PFSK-1 (cell line): ENCODE measurements around the gene GDI1.

Source experiments
- FOXP2 ChIP-seq: optimal IDR thresholded peaks from 2 replicates; pipeline ENCODE3; 2011; ENCODE audit warnings: borderline replicate concordance, control low read depth, inconsistent platforms; ENCODE audit not compliant: insufficient read depth; ENCODE audit errors: extremely low read length, extremely low read depth
- POLR2AphosphoS5 ChIP-seq: IDR thresholded peaks from 2 replicates; pipeline ENCODE4 v1.6.1; 2012; ENCODE audit warnings: low read depth, mild to moderate bottlenecking, control low read depth, low read length, moderate library complexity
- REST ChIP-seq, 2 experiments: IDR thresholded peaks; 2 replicates each; pipeline versions ENCODE4 v1.6.1 to v1.8.0; 2011 to 2012; ENCODE audit warnings: low read depth in 2 of 2, low read length in 2 of 2, control low read depth in 1 of 2, inconsistent platforms in 1 of 2, mild to moderate bottlenecking in 1 of 2, moderate library complexity in 1 of 2; ENCODE audit not compliant: insufficient read depth in 1 of 2
- SIN3A ChIP-seq: IDR thresholded peaks from 2 replicates; pipeline ENCODE4 v1.6.1; 2012; ENCODE audit warnings: mild to moderate bottlenecking, low read length, moderate library complexity, borderline replicate concordance; ENCODE audit not compliant: insufficient read depth
- TAF1 ChIP-seq: IDR thresholded peaks from 2 replicates; pipeline ENCODE4 v1.6.1; 2012; ENCODE audit warnings: low read length, control low read depth, borderline replicate concordance; ENCODE audit not compliant: insufficient read depth

The GDI1 gene

GRCh38 chrX:154403192-154403591 lies 33.8 kb upstream of the GDI1 start:
- no peak for TF ChIP-seq FOXP2
- TF ChIP-seq POLR2AphosphoS5 = no peak
- TF ChIP-seq TAF1 = no peak
- no peak for TF ChIP-seq SIN3A
- TF ChIP-seq REST (IDR thresholded peaks at IDR 0.05; ENCODE audit: insufficient read depth in 1 of 2, low read depth in 2 of 2, low read length in 2 of 2) = no peak

- no peak for TF ChIP-seq POLR2AphosphoS5
Observed at GRCh38 chrX:154403858-154404257, 33.1 kb upstream of the GDI1 start.

- TF ChIP-seq REST (IDR thresholded peaks at IDR 0.05; ENCODE audit: insufficient read depth in 1 of 2, low read depth in 2 of 2, low read length in 2 of 2) = no peak
- TF ChIP-seq TAF1 = no peak
- TF ChIP-seq POLR2AphosphoS5 = no peak
- TF ChIP-seq SIN3A = no peak
- TF ChIP-seq FOXP2 = no peak
Observed at GRCh38 chrX:154404625-154405192, 32.2 kb upstream of the GDI1 start.

- TF ChIP-seq REST (IDR thresholded peaks at IDR 0.05; ENCODE audit: insufficient read depth in 1 of 2, low read depth in 2 of 2, low read length in 2 of 2) = no peak
- TF ChIP-seq POLR2AphosphoS5 = no peak
- no peak for TF ChIP-seq FOXP2
- no peak for TF ChIP-seq TAF1
- no peak for TF ChIP-seq SIN3A
Observed at GRCh38 chrX:154408659-154409221, 28.2 kb upstream of the GDI1 start.

GRCh38 chrX:154409222-154409871 lies 27.6 kb upstream of the GDI1 start, which contains the start of gene DNASE1L1:
Gene DNASE1L1, minus strand, starts transcription at chrX:154409254. Its CDS starts 3,686 bp downstream, at chrX:154405568.
- 0 out of 2 replicates have a peak, but pooled peaks have one; percentile 39 for TF ChIP-seq TAF1
- 0 out of 2 replicates have a peak, but pooled peaks have one; percentile 30 for TF ChIP-seq POLR2AphosphoS5
- no peak for TF ChIP-seq REST (IDR thresholded peaks at IDR 0.05; ENCODE audit: insufficient read depth in 1 of 2, low read depth in 2 of 2, low read length in 2 of 2)
- no peak for TF ChIP-seq SIN3A
- no peak for TF ChIP-seq FOXP2
